Measurements from ENCODE around the gene MICU2.

- no peak for TF ChIP-seq CTCF (conservative IDR thresholded peaks at IDR 0.05; ENCODE audit: low read depth, low read length)
- TF ChIP-seq EZH2 (IDR thresholded peaks at IDR 0.05; ENCODE audit: borderline replicate concordance, low read depth, low read length, poor library complexity, severe bottlenecking) = no peak
Measured at GRCh38 chr13:21486322-21486721, 117.6 kb downstream of the MICU2 start.

All from A673 (cell line).